ENCODE measurements around the gene ZNF628.
"Not testable (repeated sequence)": the region's sequence is repeated elsewhere in the genome, so short reads cannot be mapped to it uniquely, and the experiment has no call there.

Gene ZNF628

DNA sequence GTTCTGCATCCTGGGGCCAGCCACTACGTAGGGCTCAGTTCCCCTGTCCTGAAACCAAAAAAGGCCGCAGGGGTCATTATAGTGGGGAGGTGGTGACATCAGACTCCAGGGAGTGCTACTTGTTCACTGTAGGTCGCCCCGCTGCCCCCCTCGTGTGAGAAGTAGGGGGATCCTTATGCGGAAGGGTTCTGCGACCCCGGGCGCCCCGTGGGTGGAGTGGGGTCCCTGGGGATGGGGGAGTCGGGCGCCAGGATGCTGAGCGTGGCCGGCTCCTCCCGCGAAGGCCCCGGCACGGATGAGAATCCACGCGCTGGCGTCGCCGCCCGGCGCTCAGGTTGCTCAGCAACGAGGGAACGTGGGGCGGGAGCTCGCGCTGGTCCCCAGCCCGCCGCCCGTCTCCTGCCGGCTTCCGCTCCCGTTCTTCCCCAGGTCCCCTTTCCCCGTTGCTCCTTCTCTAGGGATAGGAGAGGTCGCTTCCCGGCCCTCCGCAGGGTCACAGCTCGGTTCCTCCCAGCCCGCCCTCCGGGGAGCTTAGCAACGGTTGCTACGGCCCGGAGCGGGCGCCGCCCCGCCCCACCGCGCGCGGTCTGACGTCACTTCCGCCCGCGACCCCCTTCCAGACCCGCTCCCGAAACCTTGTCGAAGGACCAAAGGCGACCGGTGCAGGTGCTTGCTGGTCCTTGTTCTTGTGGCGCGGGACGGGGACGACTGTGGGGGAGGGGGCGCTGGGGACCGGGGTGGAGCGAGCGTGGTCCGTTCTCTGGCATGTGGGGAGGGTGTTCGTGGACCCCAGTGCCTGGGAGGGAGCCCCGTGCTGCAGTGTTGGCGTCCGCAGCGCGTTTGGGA is 8.4 kb downstream of the ZNF628 start, which contains the start of gene NAT14:
Gene NAT14, plus strand, starts transcription at position 596 of the 846 bp plus-strand sequence. CDS start 521 bp downstream, outside the sequence.
- peak; percentile 65 for DNase-seq (ENCODE audit: low read depth)

DNA sequence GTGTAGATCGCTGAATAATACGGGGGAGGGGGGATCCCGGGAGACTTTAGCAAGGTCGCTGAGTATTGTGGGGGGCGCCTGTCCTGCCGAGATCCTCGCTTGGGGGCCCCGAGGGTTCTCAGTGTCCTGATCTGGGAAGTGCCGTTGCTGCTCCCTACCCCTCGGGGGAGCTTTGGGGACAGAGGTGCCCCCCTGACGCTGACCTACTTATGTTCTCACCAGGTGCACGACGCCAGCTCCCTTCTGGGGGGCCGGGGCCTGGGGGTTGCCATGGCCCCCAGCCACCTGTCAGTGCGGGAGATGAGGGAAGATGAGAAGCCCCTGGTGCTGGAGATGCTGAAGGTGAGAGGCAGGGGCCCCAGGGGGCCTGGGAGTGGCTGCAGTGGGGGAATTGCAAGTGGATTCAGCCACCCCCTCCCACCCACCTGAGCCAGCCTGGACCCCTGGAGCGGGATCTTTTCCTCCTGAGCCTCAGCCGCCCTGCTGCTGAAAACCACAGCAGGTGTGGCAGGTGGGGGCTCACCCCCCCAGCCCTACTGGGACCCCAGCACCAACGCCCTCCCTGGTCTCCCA is 9.1 kb downstream of the ZNF628 start:
- no peak for DNase-seq (ENCODE audit: low read depth)

DNA sequence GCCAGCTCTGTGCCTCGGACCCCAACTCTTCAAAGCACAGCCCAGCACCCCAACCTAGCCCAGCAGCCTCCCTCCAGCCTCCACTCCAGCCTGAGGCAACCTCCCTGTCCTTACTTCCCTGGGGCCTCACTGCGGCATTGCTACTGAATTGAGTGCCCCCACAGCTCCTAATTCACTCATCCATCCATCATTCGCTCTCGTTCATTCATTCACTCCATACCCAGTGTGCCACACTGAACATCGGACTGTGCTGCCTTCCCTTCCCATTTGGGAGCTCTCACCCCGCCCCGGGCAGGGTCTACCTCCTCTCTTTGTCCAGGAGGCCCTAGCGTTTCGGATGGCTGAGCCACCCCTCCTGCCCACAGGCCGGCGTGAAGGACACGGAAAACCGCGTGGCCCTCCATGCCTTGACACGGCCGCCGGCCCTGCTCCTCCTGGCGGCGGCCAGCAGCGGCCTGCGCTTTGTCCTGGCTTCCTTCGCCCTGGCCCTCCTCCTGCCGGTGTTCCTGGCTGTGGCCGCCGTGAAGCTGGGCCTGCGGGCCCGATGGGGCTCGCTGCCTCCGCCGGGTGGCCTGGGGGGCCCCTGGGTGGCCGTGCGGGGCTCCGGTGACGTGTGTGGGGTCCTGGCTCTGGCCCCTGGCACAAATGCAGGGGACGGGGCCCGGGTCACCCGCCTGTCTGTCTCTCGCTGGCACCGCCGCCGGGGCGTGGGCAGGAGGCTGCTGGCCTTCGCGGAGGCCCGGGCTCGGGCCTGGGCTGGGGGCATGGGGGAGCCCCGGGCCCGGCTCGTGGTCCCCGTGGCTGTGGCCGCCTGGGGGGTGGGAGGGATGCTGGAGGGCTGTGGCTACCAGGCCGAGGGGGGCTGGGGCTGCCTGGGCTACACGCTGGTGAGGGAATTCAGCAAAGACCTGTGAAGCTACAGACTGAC is 9.9 kb downstream of the ZNF628 start:
- DNase-seq (ENCODE audit: low read depth) = no peak

DNA sequence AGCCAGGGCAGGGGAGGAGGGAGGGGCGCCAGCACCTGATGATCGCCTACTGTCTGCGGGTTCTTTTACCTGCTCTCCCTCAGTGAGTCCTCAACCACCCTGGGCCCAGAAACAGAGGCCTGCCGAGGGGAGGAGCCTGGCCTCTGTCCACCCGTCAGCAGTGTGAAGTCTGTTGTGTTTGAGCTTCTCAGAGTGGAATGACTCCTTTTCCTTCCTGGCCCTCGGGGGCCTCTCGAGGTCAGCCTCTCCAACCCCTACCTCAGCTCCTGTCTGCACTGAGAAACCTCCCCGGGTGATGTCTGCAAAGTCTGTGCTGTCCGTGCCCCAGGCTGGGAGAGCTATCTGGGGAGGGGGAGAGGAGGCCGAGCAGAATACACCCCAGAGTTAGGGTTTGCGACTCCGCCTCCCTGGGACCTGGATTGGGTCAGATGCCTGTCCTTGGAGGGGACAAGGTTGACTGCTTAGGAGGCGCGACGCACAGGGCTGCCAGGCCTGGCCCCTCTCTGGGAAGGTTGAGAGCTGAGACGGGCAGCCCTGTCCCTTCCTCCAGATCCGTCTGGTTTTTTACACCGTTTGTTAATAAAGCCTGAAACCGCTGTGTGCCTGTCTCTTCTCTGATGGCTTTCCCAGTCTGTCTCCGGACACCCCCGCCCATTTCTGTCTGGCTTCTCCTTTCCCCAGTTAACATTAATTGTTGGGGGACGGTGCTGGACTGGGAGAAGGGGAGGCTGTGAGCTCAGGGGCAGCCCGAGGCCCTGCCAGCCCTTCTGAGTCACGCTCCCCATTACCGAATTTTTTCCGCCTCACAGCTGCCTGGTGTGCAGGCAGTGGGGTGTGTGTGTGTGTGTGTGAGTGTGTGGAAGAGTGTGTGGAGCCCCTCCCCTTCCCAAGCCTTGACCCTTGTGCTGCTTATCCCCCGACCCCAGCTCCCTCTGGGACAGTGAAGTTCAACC is 10.8 kb downstream of the ZNF628 start:
- DNase-seq (ENCODE audit: low read depth) = peak; percentile 56

DNA sequence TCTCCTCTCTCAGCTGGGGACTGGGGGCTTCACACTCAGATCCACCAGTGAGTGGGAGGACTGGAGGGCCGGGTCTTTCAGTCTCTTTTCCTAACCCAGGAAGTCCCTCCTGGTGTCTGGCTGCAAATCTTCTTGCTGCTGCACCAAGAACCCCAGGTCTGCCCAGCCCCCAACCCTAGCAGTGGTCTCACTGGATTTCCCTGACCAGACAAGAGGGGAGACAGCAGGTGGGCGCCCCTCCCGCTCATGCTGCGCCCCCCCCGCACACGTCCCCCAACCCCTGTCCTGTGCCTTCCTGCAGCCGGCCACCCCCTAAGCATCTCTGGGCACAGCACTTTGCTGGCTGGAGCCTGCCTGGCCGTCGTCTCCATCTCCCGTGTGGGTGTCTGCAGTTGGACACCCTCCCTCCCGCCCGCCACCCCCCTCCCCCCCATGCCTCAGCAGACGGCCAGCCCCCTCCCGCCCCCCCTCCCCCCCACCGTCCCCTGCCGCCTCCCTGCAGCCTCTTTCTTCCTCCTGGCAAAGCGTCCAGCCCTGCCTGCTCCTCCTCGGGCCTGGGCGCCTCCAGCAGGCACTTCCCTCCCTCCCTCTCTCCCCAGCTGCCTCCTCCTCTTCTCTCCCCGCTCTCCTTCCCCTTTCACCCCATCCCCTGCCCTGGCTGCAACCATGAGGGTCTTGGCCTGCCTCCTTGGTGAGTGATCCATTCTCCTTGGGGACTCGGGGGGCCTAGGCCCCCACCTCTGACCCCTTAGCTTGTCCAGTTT is 11.7 kb downstream of the ZNF628 start, which contains the start of gene SSC5D:
Gene SSC5D, plus strand, starts transcription at position 513 of the 764 bp plus-strand sequence. Its CDS starts 154 bp downstream, at position 667.
- no peak for DNase-seq (ENCODE audit: low read depth)

DNA sequence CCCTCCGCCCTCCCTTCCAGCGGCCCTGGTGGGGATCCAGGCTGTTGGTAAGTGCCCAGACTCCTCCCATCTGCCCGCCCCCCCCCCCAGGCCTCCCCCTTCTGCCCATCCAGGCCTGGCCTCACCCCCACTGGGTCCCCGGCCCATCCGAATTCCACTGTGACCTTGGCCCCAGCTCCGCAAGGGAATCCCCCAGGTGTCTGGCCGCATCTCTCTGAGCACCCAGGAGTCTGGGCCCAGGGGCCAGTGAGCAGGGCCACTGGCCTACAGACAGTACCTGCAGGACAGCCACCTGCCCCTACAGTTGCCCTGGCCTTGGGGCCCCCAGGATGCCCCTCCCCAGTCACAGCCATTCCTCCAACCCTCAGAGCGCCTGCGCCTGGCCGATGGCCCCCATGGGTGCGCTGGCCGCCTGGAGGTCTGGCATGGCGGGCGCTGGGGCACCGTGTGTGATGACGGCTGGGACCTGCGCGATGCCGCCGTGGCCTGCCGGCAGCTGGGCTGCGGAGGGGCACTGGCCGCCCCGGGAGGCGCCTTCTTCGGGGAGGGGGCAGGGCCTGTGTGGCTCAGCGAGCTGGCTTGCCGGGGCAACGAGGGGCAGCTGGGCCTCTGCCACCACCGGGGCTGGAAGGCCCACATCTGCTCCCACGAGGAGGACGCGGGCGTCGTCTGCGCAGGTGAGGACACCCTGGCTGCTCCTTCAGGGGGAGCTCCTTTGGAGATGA is 12.7 kb downstream of the ZNF628 start:
- no peak for DNase-seq (ENCODE audit: low read depth)

DNA sequence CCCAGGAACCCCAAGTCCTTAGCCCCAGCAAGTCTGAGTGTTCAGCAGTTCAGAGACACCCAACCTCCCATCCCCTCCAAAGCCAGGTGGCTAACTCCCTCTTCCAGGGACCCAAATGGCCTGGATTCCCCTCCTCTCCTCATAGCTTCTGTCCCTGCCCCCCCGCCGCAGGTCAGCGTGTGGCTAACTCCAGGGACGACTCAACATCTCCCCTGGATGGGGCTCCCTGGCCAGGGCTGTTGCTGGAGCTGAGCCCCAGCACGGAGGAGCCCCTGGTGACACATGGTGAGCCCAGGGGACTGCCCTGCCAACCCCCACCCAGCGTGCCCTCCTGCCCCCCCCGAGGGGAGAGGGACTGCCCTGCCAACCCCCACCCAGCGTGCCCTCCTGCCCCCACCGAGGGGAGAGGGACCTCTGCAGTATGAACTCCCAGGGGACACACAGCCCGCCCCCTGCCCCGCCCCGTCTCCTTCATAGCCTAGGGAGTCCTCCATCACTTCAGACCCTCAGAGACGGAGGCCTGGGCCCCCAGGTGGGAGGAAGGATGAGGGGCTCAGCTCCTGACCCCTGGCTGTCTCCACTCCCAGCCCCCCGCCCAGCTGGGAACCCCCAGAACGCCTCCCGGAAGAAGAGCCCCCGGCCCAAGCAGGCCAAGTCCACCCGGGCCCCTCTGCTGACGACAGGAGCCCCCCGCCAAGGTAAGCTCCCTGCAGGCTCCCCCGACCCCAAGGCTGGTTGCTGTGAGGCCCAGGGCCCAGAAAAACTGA is 13.5 kb downstream of the ZNF628 start:
- DNase-seq (ENCODE audit: low read depth) = no peak

DNA sequence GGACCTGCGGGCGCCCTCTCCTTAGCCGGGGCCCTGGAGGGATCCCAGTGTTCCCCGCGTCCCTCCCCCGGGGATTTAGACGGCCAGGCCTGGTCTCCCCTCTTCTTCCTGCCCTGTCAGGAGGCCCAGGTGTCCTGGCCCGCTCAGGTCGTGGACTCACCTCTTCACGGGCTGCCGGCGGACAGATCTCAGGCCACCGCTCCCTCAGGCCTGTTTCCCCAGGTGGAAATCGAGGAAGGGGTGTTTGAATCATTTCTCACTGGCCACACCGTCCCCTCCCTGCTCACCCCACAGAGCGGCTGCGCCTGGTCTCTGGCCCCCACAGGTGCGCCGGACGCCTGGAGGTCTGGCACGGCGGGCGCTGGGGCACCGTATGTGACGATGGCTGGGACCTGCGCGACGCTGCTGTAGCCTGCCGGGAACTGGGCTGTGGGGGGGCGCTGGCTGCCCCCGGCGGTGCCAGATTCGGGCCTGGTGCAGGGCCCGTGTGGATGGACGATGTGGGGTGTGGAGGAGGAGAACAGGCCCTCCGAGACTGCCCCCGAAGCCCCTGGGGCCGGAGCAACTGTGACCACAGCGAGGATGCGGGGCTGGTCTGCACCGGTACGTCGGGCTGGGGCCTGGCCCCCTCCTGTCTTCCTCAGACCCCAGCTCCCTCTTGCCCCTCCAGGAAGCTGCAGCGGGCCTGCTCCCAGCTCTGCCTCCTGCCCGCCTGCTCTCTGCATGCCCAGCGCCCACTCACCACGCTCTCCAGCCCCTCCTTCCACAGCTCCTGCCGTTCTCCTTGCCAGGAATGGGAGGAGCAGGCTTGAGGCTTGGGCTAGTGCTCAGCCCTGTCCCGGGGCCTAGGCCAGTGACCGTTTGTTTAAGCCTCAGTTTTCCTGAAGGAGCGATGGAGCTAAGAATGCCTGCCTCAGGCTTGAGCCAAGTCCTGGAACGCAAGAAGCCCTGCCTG is 14.3 kb downstream of the ZNF628 start:
- DNase-seq (ENCODE audit: low read depth) = no peak

DNA sequence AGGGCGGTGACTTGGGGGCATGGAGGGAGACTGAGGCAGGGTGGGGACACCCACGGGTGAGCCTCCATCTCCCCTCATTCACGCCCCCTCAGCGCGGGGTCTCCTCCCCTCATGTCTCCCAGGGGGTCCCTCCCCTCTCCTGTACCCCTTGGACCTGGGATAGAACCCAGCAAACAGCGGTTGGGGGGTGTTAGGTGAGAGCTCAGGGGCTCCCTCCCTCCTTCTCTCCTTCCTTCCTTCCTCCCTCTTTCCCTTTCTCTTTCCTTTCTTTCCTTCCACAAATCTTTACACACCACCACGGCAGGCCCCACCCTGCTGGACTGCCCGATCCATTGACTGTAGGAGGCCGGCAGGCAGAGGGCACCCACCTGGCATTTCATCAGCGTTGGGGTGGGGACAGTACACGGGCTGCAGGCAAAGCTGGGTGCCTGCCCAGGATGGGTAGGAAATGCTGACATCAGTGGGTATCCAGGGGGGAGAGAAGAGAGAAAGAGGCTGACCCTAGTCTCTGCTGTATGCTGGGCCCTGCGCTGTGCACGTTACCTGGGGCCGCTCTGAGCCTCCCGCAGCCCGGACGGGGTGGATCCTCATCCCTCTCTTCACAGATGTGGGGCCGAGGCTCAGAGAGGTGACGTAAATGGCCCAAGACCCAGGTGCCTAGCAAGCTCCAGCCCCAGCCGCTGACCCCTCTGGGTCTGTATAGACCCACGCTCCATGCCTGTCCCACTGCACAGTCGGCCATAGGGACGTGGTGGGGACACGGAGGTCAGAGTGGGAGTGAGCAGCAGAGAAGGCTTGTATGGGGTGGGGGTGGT is 15.3 kb downstream of the ZNF628 start:
- no peak for DNase-seq (ENCODE audit: low read depth)

DNA sequence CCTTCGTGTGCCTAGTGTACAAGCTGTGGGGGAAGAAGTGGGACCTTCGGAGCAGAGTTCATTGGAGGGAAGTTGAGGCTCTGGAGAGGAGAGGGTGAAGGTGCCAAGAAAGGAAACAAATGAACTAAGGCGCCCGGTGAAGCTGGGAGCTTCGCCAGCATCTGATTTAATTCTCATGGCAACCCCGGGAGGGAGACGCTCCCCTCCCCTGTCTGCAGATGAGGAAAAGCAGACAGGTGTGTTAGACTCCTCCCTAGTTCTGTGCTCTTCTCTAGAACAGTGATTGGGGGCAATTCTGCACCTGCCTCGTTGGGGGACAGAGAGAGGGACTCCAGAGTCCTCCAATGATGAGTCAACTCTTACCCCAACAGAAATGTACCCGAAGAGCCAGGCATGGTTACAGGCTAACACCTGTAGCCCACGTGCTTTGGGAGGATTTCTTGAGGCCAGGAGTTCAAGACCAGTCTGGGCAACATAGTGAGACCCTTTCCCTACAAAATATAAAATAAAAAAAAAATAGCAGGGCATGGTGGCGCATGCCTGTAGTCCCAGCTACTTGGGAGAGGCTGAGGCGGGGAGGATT is 16.0 kb downstream of the ZNF628 start:
- no peak for DNase-seq (ENCODE audit: low read depth)

DNA sequence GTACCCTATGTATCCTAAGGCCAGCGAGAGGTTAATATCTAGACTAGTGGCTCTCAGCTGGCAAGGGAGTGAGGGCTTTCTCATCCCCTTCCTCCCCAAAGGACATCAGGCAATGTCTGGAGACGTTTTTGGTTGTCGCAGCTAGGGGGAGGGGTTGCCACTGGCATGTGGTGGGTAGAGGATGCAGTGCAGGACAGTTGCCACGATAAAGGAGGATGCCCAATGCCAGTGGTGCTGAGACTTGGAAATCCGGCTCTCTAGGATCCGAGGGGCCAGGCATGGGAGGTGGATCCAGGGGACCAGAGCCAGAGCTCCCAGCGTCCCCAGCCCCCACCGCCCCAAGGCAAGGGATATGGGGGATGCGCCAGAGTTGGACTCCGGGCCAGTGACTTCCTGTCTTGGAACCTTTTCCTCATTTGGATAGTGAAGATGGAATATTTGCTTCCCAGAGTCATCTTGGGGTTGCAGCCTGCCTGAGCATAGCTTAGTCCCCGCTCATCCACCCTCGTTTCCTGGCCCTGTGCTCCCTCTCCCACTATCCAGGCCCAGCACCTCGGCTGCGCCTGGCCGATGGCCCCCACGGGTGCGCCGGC is 16.7 kb downstream of the ZNF628 start:
- DNase-seq (ENCODE audit: low read depth) = no peak

DNA sequence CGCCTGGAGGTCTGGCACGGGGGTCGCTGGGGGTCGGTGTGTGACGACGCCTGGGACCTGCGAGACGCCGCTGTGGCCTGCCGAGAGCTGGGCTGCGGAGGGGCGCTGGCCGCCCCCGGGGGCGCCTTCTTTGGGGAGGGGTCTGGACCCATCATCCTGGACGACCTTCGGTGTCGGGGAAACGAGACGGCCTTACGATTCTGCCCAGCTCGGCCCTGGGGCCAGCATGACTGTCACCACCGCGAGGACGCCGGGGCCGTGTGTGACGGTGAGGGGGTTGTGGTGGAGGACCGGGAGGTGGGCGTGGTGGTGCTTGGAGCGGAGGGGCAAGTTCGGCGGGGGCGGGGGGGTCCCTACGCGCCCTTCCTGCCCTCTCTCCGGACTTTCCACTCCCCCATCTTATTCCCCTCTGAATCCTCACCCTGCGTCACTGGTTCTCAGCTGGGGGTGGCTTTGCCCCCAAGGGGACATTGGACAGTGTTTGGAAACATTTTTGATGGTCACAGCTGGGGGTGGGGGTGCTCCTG is 17.3 kb downstream of the ZNF628 start:
- DNase-seq (ENCODE audit: low read depth) = no peak

DNA sequence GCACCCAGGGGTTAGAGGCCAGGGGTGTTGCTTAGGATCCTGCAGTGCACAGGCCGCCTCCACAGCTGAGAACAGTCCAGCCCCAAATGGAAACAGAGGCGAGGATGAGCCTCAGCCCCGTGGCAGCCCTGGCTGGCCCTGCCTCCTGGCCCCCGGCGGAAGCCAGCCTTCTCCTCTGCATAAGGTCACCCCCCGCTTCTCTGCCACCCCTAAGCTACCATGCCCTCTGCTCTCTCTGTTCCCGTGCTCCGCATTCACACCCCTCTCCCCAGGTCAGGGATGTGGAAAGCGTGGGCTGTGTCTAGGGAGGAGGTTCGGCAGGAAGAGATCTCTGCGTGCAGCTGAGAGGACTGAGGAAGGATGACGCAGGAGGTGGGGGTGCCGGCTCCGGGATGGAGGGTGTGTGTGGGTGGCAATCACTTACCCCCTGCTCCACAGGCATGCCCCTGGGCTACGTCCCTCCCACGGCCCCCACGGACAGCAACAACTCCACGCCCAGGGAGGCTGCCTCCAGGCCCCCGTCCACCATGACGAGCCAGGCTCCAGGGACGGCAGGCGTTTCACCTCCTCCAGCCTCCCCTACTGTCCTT is 17.9 kb downstream of the ZNF628 start:
- DNase-seq (ENCODE audit: low read depth) = no peak

DNA sequence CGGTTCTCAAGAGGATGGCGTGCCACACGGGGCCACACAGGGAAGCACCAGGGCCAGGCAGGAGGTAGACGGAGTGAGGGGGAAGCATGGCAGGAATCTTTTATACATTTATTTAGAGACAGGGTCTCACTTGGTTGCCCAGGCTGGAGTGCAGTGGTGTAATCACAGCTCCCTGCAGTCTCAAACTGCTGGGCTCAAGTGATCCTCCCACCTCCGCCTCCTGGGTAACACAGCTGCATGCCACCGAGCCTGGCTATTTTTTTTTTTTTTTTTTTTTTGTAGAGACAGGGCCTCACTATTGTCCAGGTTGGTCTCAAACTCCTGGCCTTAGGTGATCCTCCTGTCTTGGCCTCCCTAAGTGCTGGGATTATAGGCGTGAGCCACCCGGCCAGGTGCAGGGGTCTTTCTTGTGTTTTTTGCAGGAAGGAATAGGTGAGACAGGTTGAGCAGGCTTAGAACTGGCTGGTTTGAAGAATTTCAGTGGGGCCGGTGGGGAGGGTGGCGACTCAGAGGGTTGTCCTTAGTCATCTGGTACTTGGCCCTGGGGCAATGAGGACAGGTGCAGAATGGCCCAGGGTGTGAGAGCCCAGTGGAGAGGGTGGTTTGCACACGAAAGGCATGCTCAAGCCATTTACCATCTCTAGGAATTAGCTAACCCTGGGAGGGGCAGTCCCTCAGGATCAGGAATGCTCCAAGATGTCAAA is 19.4 kb downstream of the ZNF628 start:
- no peak for DNase-seq (ENCODE audit: low read depth)

DNA sequence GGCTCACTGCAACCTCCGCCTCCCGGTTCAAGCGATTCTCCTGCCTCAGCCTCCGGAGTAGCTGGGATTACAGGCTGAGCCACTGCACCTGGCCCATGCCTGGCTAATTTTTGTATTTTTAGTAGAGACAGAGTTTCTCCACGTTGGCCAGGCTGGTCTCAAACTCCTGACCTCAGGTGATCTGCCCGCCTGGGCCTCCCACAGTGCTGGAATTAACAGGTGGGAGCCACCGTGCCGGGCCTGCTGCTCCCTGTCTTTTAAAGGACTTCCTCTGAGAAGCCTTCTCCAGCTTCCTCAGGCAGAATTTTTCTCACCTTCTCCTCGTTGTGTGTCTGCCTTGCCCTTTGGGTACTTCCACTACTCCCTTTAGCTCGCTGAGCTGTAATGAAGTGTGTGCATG is 20.4 kb downstream of the ZNF628 start:
- DNase-seq (ENCODE audit: low read depth) = not testable (repeated sequence)
